ENCODE data around the gene PLBD2.
"Not testable (repeated sequence)": the region's sequence is repeated elsewhere in the genome, so short reads cannot be mapped to it uniquely, and the experiment has no call there.

Gene PLBD2

DNA sequence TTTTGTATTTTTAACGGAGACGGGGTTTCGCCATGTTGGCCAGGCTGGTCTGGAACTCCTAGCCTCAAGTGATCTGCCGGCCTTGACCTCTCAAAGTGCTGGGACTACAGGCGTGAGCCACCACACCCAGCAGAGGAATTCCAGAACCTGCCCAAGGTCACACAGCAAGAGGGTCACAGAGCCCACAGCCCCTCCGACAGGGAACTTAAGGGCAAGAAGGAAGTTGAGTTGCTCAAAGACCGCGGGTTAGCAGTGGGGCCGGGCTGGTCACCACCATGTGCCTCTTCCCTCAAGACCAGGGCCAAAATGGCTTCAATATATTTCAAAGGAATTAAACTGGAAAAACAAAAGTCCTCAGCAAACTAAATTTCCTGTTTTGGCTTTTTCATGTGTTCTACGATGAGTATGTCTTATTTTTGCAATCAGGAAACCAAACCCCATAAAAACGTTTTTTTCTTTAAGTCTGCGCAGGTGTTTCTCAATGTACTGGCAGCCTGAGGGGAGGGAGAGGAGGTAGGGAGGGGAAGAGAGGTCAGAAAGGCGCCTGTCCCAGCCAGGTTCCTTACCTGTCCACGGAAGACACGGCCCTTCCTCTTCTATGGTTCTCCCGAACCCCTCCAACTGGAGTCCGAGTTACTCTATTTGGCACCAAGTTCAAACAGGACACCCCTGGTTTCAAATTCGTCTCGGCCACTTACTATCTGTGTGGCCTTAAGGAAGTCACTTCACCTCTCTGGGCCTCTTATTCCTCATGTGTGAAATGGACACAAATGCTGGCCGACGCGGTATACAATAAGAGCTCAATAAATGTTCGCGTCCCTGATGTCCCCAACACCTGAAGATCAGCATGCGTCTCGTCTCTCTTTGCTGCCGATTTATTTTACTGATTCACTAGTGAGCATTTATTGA lies 24.3 kb upstream of the PLBD2 start:
- no peak for DNase-seq (ENCODE audit: low read depth, low spot score)

DNA sequence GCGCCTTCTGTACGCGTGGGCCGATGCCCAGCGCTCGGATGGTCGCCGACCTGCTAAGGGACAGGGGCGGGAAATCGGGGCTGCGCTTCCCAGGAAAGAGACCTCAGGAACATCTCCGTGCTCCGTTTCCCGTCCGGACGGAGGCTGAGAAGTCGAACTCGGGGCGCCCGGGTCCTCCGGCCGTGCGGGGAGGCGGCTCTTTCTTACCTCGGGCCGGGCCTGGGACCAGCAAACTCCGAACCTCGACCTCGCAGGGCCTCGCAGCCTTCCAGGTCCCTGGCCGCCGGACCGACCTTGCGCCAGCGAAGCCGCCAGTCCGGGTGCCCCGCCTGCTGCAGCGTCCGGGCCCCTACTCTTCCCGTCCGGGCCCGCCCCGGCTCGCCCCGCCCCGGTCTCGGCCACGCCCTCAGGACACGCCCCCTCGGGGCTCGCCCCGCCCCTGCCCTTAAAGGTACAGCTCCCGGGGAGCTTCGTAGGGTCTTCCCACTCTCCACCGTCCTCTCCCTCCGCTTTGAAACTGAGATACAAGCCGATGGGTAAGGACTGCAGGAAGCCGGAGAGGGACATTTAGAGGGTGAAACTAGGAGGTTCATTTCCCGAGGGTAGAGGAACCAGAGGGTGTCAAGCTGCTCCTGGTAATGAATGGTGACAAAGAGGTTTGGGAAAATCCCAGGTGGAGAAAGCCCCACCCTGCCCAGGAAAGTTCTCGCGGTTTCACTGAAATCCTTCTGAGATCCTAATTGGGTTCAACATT lies 23.4 kb upstream of the PLBD2 start, which contains the start of gene SLC8B1:
SLC8B1 (minus strand) TSS at position 324 of the 754 bp plus-strand sequence. CDS start 2,231 bp downstream, outside the sequence.
- DNase-seq (ENCODE audit: low read depth, low spot score), result peak; percentile 37

DNA sequence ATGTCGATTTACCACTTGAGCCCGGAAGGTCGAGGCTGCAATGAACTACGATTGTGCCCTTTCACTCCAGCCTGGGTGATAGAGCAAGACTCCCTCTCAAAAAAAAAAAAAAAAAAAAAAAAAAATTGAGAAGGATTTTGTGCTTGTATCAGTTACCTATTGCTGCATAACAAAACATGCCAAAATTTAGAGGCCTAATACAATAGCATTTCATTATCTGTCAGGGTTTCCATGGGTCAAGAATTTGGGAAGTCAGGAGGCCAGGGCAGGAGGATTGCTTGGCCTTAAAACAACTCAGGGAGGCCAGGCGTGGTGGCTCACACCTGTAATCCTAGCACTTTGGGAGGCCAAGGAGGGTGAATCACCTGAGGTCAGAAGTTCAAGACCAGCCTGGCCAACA lies 18.8 kb upstream of the PLBD2 start:
- DNase-seq (ENCODE audit: low read depth, low spot score), result no peak

- DNase-seq (ENCODE audit: low read depth, low spot score), result no peak
Observed at GRCh38 chr12:113340061-113340460, 18.3 kb upstream of the PLBD2 start.

DNA sequence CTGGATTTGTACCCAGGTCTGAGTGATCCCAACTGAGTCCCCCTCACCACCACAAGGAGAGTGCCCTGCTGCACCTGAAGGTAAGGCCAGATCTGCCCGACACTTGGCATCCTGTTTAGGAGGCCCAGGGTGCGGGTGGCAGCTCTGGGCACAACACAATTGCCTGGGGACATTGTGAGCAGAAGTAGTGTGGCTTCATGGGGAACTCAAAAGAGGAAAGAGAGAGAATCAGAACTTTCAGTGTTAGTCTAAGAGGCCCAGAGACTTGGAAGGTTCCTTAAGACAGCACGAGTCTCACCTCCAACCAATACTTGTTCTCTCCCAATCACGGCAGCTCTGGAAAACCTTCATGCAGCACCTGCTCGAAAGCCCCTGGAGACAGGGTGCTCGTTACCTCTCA lies 16.9 kb upstream of the PLBD2 start:
- DNase-seq (ENCODE audit: low read depth, low spot score), result no peak

- DNase-seq (ENCODE audit: low read depth, low spot score), result no peak
Observed at GRCh38 chr12:113345318-113345717, 13.1 kb upstream of the PLBD2 start.

DNA sequence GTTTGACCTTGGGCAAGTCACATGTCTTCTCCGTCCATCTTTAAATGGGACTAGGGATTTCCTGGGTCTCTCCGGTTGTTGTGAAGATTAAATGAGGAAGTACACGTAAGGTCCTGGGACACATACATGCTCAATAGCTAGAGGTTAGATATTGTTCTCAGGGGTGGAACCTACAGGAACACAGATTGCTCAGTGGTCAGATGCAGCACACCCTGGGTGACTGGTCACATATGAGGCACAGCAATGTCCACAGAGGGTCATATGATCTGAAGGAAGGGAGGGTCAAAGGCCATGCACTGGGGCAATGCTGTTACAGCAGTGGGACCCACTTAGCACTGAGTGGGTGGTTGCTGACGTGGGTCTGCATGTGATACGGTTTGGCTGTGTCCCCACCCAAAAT lies 12.0 kb upstream of the PLBD2 start:
- no peak for DNase-seq (ENCODE audit: low read depth, low spot score)

DNA sequence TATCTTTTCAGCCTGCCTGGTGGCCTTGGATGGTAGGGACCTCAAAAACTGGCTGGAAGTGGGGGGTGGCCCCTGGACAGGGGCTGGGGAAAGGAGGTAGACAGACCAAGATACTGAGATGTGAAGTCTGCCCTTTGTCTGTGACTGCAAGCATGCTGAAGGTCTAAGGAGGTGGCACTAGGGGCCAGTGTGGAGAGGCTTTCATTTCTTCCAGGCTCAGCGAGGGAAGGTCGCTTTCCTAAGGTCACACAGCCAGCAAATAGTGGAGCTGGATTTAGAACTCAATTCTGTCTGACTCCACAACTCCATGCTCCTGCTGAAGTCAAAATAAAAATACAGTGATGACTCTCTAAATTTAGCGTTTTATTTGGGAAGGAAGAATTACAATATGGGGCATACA lies 11.3 kb upstream of the PLBD2 start:
- no peak for DNase-seq (ENCODE audit: low read depth, low spot score)

- DNase-seq (ENCODE audit: low read depth, low spot score), result no peak
Observed at GRCh38 chr12:113347892-113348291, 10.5 kb upstream of the PLBD2 start.

- no peak for DNase-seq (ENCODE audit: low read depth, low spot score)
Observed at GRCh38 chr12:113348849-113349536, 9.4 kb upstream of the PLBD2 start.

DNA sequence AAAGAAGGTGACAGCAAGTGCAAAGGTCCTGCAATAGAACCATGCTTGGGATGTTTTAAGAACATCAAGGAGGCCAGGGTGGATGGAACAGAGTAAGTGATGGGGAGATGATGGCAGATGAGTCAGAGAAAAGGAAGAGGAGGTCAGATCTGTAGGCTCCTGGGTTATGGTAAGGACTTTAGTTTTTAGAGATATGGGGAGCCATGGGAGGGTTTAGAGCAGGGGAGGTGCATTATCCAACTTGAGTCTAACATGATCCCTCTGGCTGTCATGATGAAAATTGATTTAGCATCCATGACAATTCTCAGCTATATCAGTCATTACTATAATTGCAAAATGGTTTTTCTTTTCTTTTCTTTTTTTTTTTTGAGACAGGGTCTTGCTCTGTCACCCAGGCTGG lies 7.3 kb upstream of the PLBD2 start:
- DNase-seq (ENCODE audit: low read depth, low spot score), result no peak

- DNase-seq (ENCODE audit: low read depth, low spot score), result not testable (repeated sequence)
Observed at GRCh38 chr12:113354192-113354591, 4.2 kb upstream of the PLBD2 start.

DNA sequence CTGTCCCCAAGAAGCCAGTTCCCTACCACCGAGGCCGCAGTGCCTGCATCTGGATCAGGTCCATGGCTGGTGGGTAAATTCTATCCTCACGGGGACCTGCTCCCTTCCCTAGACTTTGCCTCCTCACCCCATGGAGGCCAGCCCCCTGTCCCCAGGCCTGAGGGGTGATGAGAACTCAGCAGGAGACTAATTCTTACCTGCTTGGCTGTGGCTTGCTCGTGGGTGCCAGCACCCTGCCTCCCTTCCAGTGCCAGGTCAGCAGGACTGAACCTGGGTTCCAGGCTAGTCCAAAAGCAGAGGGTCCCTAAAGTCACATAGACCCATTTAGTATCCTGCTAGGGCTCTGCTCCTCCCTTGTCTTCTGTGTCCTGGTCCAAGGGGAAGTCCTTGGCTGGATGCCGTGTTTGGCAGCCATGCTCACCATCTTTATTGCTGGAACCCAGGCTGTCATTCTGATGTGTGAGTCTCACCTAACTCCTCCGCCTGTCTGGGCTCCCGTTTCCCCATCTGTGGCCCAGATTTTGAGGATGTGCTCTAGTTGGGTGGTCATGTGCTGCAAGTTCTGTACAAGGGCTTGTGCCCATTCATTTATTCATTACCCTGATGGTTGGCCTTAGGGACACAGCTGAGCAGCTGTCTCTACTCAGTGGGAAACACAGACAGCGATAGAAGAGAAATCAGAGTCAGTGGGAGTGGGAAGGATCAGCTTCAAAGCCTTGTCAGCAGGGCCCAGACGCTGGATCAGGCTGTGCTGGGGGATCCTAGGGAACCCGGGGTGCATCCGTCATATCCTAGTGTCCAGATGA lies 949 bp downstream of the PLBD2 start:
- no peak for DNase-seq (ENCODE audit: low read depth, low spot score)

DNA sequence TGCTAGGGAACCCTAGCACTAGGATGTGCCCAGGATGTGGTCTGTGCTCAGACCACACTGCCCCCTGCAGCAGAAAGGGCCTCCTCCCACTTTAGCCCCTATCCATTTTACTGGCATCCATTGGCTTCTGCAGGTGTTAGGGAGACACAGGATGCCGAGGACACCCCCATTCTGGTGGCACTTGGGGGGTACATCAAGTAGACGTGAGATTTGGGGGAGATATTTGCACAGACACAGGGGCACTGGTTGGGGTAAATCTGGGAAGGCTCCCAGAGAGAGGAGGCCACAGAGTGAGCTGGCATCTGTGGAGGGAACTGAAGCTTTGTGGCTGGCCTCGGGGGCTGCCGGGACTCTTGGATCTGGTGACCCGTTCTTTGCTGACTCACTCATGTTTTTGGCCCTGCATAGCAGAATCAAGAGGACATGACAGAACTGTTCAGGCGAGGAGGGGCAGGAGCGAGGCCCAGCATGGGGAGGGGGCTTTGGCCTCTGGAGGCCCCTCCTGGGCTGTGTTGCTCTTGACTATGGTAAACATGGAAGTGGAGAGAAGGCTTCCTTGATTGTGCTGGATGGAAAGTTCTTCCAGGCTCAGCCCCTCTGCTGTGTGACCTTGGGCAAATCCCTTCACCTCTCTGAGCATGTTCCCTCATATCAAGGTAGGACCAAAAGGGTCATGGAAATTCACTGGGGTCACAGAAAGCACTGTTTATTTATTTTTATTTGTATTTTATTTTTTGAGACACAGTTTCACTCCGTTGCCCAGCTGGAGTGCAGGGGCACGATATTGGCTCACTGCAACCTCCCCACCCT lies 1.8 kb downstream of the PLBD2 start:
- no peak for DNase-seq (ENCODE audit: low read depth, low spot score)

DNA sequence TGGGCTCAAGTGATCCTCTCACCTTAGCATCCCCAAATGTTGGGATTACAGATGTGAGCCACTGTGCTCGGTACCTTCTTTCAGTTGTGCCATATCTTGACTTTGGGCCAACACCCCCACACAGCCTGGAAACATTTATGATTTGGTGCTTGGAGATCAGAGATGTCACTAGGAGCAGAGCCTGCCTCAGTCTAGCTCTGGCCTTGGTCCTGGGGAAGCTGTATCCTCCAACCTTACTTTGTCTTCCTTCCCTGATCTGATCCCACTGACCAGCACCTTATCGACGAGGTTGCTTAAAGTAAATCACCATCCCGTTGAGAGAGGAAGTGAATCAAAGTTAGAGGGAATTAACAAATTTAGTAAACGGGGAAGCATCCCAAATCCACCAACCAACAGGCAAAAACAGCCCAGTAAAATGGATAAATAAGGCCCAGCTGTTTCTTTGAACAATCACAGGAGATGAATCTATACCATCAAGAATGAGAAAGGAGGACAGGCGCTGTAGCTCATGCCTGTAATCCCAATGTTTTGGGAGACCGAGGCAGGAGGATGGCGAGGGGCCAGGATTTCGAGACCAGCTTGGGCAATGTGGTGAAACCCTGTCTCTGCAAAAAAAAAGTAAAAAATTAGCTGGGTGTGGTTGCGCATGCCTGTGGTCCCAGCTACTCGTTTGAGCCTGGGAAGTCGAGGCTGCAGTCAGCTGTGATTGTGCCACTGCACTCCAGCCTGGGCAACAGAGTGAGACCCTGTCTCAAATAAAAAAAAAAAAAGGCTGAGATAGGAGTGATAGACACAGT lies 3.4 kb downstream of the PLBD2 start:
- no peak for DNase-seq (ENCODE audit: low read depth, low spot score)

DNA sequence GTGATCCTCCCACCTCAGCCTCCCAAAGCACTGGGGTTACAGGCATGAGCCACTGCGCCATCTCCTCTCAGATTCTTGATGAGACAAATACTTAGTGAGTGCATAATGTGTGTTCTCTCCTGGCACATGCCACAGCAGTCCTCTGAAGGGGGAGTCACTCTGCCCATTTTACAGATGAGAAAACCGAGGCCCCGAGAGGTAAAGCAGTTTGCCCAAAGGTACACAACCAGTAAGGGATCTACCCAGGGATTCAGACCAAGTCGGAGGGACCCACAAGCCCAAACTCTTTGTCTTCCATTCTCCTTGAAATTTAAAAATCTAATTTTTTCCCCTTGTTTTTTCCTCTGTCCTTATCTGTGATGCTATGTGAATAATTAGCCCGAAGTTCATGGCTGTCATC lies 6.3 kb downstream of the PLBD2 start:
- DNase-seq (ENCODE audit: low read depth, low spot score), result no peak

- DNase-seq (ENCODE audit: low read depth, low spot score), result no peak
Observed at GRCh38 chr12:113365639-113366395, 7.4 kb downstream of the PLBD2 start.

DNA sequence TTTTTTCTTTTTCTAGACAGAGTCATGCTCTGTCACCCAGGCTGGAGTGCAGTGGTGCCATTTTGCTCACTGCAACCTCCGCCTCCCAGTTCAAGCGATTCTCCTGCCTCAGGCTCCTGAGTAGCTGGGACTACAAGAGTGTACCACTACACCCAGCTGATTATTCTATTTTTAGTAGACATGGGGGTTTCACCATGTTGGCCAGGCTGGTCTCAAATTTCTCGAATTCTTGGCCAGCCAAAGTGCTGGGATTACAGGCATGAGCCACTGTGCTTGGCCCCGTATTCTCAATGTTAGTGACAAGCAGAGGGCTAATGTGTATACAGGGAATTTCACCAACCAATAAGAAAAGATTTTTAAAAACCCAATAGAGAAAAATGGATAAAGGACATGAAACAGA lies 8.4 kb downstream of the PLBD2 start:
- no peak for DNase-seq (ENCODE audit: low read depth, low spot score)

GRCh38 chr12:113368331-113368730 lies 9.9 kb downstream of the PLBD2 start:
- no peak for DNase-seq (ENCODE audit: low read depth, low spot score)

Data from smooth muscle cell of the brain vasculature (primary cell).